ENCODE results near the gene TULP4. TPM values are rescaled to one million over a fixed set of nuclear protein-coding genes. Genes with fewer than 3 reads are reported as not detected.

Gene TULP4
- total RNA-seq, 6 experiments from 2014 or later: 27.0 to 42.4 (median 32.3) TPM

GRCh38 chr6:158559895-158560835 lies 247.9 kb downstream of the TULP4 start, which contains the start of gene TMEM181:
TSS of gene TMEM181 (plus strand) at chr6:158560091. CDS start at chr6:158560225, 134 bp downstream.
- DNase-seq (peak; percentile 87 to 88 (median 87)), ATAC-seq (peak; percentile 88 to 96 (median 92))
- Histone ChIP-seq H3K9me3 (no peaks in the 10 kb centered on the region), H3K27me3 (no peaks in the 10 kb centered on the region), H3K36me3 (no peaks in the 10 kb centered on the region), H3K4me1 (peaks cover 0 to 9% (median 3%) of the 10 kb centered on the region in 4 donors), H3K27ac (peak within 1 kb of the TSS; percentile 62 to 90 (median 86)), H3K4me3 (peak within 1 kb of the TSS; percentile 82 to 99 (median 83))
- intact Hi-C loops (cut with DNase I): no loop called here
- 0% methylated on average over 14 of the region's 120 CpGs for WGBS (ENCODE audit: insufficient coverage, low coverage, low lambda C conversion rate, missing lambda C conversion rate)
- no peak for TF ChIP-seq CTCF (IDR thresholded peaks at IDR 0.05)
- TF ChIP-seq POLR2A (IDR thresholded peaks at IDR 0.05): peak; percentile 86

- Histone ChIP-seq H3K36me3 (no peaks in the 10 kb centered on the region), H3K4me3 (peak overlapping the region; percentile 82 to 99 (median 83)), H3K4me1 (peaks cover 0 to 9% (median 3%) of the 10 kb centered on the region in 4 donors), H3K9me3 (no peaks in the 10 kb centered on the region), H3K27ac (peak overlapping the region in 1 of 3 donors; percentile 86), H3K27me3 (no peaks in the 10 kb centered on the region)
- DNase-seq: peak in 2 of 3 donors; percentile 49 to 59
- WGBS (ENCODE audit: insufficient coverage, low coverage, low lambda C conversion rate, missing lambda C conversion rate): 5% methylated on average over 19 of the region's 19 CpGs
- TF ChIP-seq POLR2A (IDR thresholded peaks at IDR 0.05): no peak
- no peak for TF ChIP-seq CTCF (IDR thresholded peaks at IDR 0.05)
- peak; percentile 18 to 39 (median 26) for ATAC-seq
- intact Hi-C loops (cut with DNase I): no loop called here
These were observed 248.6 kb downstream of the TULP4 start for GRCh38 chr6:158560836-158561320.

Small RNA genes lying within 50 kb of the gene (small RNA-seq; reads per million reads assigned to genes)
- 0 reads per million in 2 experiments for gene RN7SL173P

Other genes starting within 250 kb of the TULP4 start
- gene SERAC1, start 144.2 kb upstream of the TULP4 start, total RNA-seq: 1 to 10 TPM; 3.0 to 5.1 (median 4.4) TPM
- gene GTF2H5, start 144.1 kb upstream of the TULP4 start, total RNA-seq: 10 to 100 TPM in 4 of 6 experiments, 1 to 10 TPM in 2; 3.4 to 16.3 (median 11.8) TPM
- 10 to 100 TPM; 11.3 to 14.0 (median 12.5) TPM for gene TMEM181, start 247.6 kb downstream of the TULP4 start, total RNA-seq